Middle frontal gyrus (tissue), 1 donor: ENCODE results near the gene SRPX2.
A peak's percentile ranks its signal among the peaks of the same experiment; 100 is the strongest.

ENCODE experiments used
- DNase-seq: peaks from one replicate; pipeline ENCODE4 v3.0.0-alpha.2; 2015; ENCODE audit warnings: low spot score; ENCODE audit errors: extremely low spot score

SRPX2 gene

GRCh38 chrX:100649550-100650356 is 5.8 kb downstream of the SRPX2 start:
- no peak for DNase-seq

- DNase-seq, result no peak
Observed at GRCh38 chrX:100650841-100651240, 6.8 kb downstream of the SRPX2 start.

- no peak for DNase-seq
Observed at GRCh38 chrX:100652266-100652665, 8.3 kb downstream of the SRPX2 start.

GRCh38 chrX:100654261-100654660 is 10.3 kb downstream of the SRPX2 start:
- DNase-seq, result no peak

- no peak for DNase-seq
Observed at GRCh38 chrX:100658941-100659381, 15.0 kb downstream of the SRPX2 start.

- no peak for DNase-seq
Observed at GRCh38 chrX:100659431-100660137, 15.6 kb downstream of the SRPX2 start.

- no peak for DNase-seq
Observed at GRCh38 chrX:100662170-100662569, 18.2 kb downstream of the SRPX2 start.

GRCh38 chrX:100662796-100663195 is 18.8 kb downstream of the SRPX2 start:
- DNase-seq, result no peak

- no peak for DNase-seq
Observed at GRCh38 chrX:100663642-100664041, 19.6 kb downstream of the SRPX2 start.

GRCh38 chrX:100672966-100673365 is 29.0 kb downstream of the SRPX2 start:
- no peak for DNase-seq

- DNase-seq, result no peak
Observed at GRCh38 chrX:100673397-100673953, 29.5 kb downstream of the SRPX2 start.

GRCh38 chrX:100674705-100675104 is 30.7 kb downstream of the SRPX2 start:
- no peak for DNase-seq

- no peak for DNase-seq
Observed at GRCh38 chrX:100677611-100678181, 33.7 kb downstream of the SRPX2 start.

- DNase-seq, result no peak
Observed at GRCh38 chrX:100680756-100681155, 36.8 kb downstream of the SRPX2 start.

GRCh38 chrX:100681599-100681998 is 37.6 kb downstream of the SRPX2 start:
- DNase-seq, result no peak

- no peak for DNase-seq
Observed at GRCh38 chrX:100682939-100683338, 38.9 kb downstream of the SRPX2 start.

- peak; percentile 31 for DNase-seq
Observed at GRCh38 chrX:100685284-100685996, 41.4 kb downstream of the SRPX2 start.

- DNase-seq, result no peak
Observed at GRCh38 chrX:100685997-100686305, 42.0 kb downstream of the SRPX2 start.

- DNase-seq, result no peak
Observed at GRCh38 chrX:100687128-100687527, 43.1 kb downstream of the SRPX2 start.

- no peak for DNase-seq
Observed at GRCh38 chrX:100687546-100687945, 43.5 kb downstream of the SRPX2 start.

- no peak for DNase-seq
Observed at GRCh38 chrX:100695302-100695701, 51.3 kb downstream of the SRPX2 start.

GRCh38 chrX:100695991-100696390 is 52.0 kb downstream of the SRPX2 start:
- no peak for DNase-seq
